GM13976 (cell line): ENCODE measurements around the gene CER1.

ENCODE experiments used
- DNase-seq: peaks from one replicate; pipeline ENCODE4 v3.0.0; 2012; ENCODE audit warnings: low spot score
- in situ Hi-C: fragments of 300-500 bp; cut with MboI; formaldehyde crosslinking; loops from one replicate; pipeline ENCODE4 v1.12.0; 2022; ENCODE audit warnings: low sequenced_read_pairs, mixed read lengths, inconsistent platforms; ENCODE audit not compliant: unreplicated experiment
- TF ChIP-seq, protein P1 (sequence below): IDR thresholded peaks from 2 replicates; pipeline ENCODE4 v1.5.1; 2012; ENCODE audit warnings: borderline replicate concordance, mild to moderate bottlenecking; ENCODE audit not compliant: insufficient read depth; ENCODE audit errors: extremely low read depth, missing control alignments, control extremely low read depth

Gene CER1

DNA sequence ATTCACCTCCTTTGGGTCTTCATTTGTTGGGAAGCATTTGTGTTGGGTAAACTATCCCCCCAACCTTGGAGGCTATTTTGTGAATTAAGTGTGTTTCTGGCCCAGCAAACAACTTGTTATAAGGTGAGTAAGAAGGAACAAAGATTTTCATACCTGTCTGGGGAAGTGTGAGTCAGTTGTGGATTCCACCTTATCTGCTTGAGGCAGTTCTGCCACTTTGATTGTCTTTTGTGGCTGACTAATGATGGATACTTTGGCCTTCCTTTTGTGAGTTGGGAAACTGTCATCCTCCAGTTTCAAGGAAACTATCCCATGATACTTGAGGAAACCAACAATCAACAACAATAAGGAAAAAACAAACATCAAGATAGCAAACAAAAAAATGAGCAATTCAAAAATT, 24.6 kb upstream of the CER1 start:
- TF ChIP-seq, protein P1, sequence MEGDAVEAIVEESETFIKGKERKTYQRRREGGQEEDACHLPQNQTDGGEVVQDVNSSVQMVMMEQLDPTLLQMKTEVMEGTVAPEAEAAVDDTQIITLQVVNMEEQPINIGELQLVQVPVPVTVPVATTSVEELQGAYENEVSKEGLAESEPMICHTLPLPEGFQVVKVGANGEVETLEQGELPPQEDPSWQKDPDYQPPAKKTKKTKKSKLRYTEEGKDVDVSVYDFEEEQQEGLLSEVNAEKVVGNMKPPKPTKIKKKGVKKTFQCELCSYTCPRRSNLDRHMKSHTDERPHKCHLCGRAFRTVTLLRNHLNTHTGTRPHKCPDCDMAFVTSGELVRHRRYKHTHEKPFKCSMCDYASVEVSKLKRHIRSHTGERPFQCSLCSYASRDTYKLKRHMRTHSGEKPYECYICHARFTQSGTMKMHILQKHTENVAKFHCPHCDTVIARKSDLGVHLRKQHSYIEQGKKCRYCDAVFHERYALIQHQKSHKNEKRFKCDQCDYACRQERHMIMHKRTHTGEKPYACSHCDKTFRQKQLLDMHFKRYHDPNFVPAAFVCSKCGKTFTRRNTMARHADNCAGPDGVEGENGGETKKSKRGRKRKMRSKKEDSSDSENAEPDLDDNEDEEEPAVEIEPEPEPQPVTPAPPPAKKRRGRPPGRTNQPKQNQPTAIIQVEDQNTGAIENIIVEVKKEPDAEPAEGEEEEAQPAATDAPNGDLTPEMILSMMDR = no peak
- DNase-seq = no peak
- in situ Hi-C loops = no loop called here

DNA sequence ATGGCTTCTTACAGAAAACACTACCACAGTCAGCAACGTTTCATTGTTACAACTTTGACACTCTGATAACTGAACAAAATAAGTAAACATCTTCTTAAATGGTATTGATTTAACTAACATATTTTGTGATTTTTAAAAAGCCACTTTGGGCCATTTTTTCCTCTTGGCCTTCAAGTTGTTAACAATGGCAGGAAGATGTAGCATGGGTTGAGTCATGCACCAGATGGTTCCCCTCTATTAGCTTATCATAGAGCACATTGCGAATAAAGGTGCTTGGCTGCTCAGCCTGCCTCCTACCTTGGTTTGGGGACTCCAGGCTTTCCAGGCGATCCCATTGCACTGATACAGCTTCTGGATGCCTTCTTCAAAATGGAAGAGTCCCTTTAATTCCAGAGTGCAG, 24.1 kb upstream of the CER1 start:
- in situ Hi-C loops = no loop called here
- TF ChIP-seq, protein P1 = no peak
- no peak for DNase-seq

DNA sequence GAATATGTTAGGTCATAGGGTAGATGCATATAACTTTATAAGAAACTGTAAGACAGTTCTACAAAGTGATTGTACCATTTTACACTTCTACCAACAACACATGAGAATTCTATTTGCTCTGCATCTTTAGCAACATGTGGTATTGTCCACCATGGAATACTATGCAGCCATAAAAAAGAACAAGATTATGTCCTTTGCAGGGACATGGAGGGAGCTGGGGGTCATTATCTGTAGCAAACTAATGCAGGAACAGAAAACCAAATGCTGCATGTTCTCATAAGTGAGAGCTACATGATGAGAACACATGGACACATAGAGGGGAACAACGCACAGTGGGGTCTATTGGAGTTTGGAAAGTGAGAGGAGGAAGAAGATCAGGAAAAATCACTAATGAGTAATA, 22.2 kb upstream of the CER1 start:
- no peak for DNase-seq
- in situ Hi-C loops = no loop called here
- TF ChIP-seq, protein P1 = no peak

DNA sequence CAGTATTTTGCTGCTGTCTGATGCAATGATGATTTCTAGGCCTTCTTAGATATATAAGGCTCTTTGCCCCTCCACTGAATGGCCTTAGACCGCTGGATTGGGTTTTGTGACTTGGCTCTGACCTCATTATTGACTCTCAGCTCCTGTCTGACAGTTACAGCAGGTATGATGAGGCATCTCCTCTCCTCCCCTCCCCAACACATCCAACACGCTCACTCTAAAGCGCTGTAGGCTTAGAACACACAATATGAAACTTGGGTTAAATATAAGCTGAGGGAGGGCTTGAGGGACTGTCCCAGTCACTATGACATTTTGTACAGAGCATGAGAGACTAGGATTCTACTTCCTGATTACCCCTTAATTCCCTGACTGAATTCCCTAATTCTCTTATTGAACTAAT, 18.8 kb upstream of the CER1 start:
- no peak for DNase-seq
- in situ Hi-C loops = no loop called here
- TF ChIP-seq, protein P1 = no peak

DNA sequence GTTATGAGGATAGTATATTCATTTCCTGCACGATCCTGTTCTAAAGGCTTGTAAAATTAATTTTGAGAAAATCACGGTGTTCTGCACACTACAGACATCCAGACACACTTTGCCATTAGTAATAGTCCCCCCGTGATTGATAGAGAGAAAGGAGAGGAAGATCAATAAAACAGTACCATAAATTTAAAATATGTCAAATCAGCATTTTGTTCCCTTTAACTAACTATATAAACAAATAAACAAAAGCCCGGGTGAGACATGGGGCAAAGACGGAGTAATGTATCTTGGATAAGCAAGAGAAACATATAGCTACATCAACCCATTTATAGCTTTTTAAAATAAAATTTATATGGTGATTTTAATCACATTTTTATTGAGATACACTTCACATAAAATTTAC, 10.6 kb upstream of the CER1 start:
- no peak for DNase-seq
- TF ChIP-seq, protein P1 = no peak
- in situ Hi-C loops = no loop called here

DNA sequence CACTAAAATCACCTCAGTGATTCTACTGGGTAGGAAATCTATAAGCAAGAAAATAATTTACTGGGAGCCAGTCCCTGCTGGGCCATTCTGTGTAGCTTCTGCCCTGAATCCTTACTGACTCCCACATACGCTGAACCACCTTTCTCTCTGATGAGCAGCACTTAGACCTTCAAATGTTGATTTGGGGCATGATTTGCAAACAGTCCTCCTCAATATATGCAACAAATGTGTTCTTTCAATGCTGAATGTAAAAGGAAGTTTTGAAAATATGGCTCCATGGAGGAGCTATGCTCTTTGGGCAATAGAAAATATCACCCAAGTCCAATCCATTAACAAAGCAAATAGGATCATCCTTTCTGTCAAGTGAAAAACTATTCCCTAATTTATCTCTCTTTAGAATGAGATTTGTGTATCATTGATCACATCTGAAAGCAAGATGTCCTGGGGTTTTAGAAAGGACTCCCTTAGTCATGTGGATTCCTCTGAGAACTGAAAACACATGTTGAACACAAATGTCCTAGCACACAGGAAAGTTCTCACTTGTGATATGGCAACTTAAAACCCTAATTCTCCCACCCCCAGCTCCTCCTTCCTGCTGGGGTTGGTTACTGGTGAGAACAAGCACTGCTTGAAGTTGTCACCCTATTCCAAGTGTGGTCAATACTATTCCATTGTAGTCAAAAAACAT, 8.9 kb upstream of the CER1 start:
- in situ Hi-C loops = no loop called here
- DNase-seq = no peak

DNA sequence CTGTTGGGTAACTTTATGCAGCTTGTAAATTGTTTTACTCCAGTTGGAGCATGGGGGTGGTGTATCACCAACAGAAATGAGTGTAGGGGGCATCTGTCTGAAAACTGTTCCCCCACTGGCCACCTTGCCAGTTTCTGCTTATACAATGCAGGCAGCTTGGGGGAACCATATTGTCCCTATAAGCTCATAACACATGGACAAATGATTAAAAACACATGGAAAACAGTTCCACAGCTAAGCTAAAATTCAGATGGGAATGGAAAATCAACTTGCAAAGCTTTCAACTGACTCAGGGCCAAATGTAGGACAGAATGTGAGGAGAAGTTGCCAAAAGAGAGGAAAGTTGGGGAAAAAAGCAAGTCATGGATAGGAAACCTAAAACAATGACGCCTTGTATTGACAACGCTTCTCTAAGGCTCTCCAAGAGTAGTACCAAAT, 7.9 kb upstream of the CER1 start:
- TF ChIP-seq, protein P1 = no peak
- in situ Hi-C loops = no loop called here
- no peak for DNase-seq

More for the DNA sequence above, 8.9 kb upstream of the CER1 start:
- TF ChIP-seq, protein P1 = no peak
